Coronary artery (tissue), 2 donors: Measurements from ENCODE around the gene GPR151.
A peak's percentile ranks its signal among the peaks of the same experiment; 100 is the strongest.

Experiments
- DNase-seq: peaks from one replicate; pipeline ENCODE4 v3.0.0-alpha.2; 2017; ENCODE audit warnings: low spot score
- H3K27ac ChIP-seq, 2 donors: fragments of 200-600 bp; sonication (generic); one replicate each; pipeline ENCODE4 v1.5.1; 2016 to 2019
- H3K4me3 ChIP-seq: fragments of 200-600 bp; sonication (generic); 2 replicates; pipeline ENCODE4 v1.5.1; 2016; ENCODE audit warnings: mild to moderate bottlenecking, moderate library complexity
- CTCF ChIP-seq: fragments of 200-600 bp; sonication (generic); IDR thresholded peaks from one replicate; pipeline ENCODE4 v1.5.1; 2019; ENCODE audit warnings: antibody characterized with exemption

The GPR151 gene

GRCh38 chr5:146549615-146550014 lies 33.6 kb upstream of the GPR151 start:
- DNase-seq: no peak
- no peak for TF ChIP-seq CTCF
- Histone ChIP-seq H3K27ac (no peak overlapping the region), H3K4me3 (no peak overlapping the region)

GRCh38 chr5:146548781-146549449 lies 32.9 kb upstream of the GPR151 start:
- no peak for TF ChIP-seq CTCF

GRCh38 chr5:146544232-146544631 lies 28.2 kb upstream of the GPR151 start:
- Histone ChIP-seq H3K4me3 (no peak overlapping the region), H3K27ac (no peak overlapping the region)
- no peak for DNase-seq
- TF ChIP-seq CTCF: no peak

More at GRCh38 chr5:146548781-146549449, 32.9 kb upstream of the GPR151 start:
- DNase-seq: no peak
- Histone ChIP-seq H3K4me3 (no peak overlapping the region), H3K27ac (no peak overlapping the region)

GRCh38 chr5:146541958-146542849 lies 26.2 kb upstream of the GPR151 start:
- no peak overlapping the region for H3K4me3 ChIP-seq
- peak; percentile 46 for TF ChIP-seq CTCF
- H3K27ac ChIP-seq: no peak overlapping the region
- DNase-seq: peak; percentile 82

GRCh38 chr5:146540414-146540813 lies 24.4 kb upstream of the GPR151 start:
- no peak for TF ChIP-seq CTCF
- Histone ChIP-seq H3K4me3 (no peak overlapping the region), H3K27ac (no peak overlapping the region)
- no peak for DNase-seq

- Histone ChIP-seq H3K4me3 (no peak overlapping the region), H3K27ac (no peak overlapping the region)
- TF ChIP-seq CTCF: no peak
- no peak for DNase-seq
Observed at GRCh38 chr5:146539973-146540372, 24.0 kb upstream of the GPR151 start.

GRCh38 chr5:146538432-146538831 lies 22.4 kb upstream of the GPR151 start:
- no peak for TF ChIP-seq CTCF
- DNase-seq: no peak
- no peak overlapping the region for H3K4me3 ChIP-seq
- no peak overlapping the region for H3K27ac ChIP-seq
